Middle frontal gyrus (tissue), 1 donor: ENCODE results near the gene CCDC18.
"Not testable (repeated sequence)": the region's sequence is repeated elsewhere in the genome, so short reads cannot be mapped to it uniquely, and the experiment has no call there.

ENCODE experiments used
- DNase-seq: peaks from one replicate; pipeline ENCODE4 v3.0.0-alpha.2; 2015; ENCODE audit warnings: low spot score; ENCODE audit errors: extremely low spot score

Gene CCDC18

DNA sequence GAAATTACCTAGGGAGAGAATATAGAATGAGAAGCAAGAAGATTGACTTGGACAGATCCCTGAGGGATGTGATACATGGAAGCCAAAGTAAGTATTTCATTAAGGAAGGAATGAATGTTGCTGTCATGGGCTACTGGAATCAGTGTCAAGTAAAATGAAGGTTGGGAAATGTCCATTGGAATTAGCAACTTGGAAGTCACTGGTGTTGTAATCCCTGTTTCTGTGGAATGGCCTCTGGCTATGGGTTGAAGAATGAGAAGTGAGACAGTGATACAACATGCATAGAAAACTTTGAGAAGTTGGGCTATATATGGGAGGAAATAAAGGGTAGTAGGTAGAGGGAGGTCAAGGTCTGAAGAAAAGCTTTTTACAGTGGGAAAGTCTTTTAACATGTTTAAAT, 54.7 kb downstream of the CCDC18 start:
- DNase-seq, result no peak

GRCh38 chr1:93237021-93237420, 56.5 kb downstream of the CCDC18 start:
- DNase-seq, result no peak

- DNase-seq, result no peak
These were observed 57.9 kb downstream of the CCDC18 start for GRCh38 chr1:93238425-93238824.

- DNase-seq, result no peak
These were observed 59.3 kb downstream of the CCDC18 start for GRCh38 chr1:93239863-93240262.

DNA sequence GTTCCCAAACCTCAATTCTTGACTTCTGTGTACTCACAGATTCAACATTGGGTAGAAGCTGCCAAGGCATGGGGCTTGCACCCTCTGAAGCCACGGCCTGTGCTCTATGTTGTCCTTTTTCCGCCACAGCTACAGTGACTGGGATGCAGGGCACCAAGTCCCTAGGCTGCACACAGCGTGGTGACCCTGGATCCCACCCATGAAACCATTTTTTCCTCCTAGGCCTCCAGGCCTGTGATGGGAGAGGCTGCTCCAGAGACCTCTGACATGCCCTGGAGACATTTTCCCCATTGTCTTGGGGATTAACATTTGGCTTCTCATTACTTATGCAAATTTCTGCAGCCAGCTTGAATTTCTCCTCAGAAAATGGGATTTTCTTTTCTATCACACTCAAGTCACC, 62.7 kb downstream of the CCDC18 start:
- not testable (repeated sequence) for DNase-seq

DNA sequence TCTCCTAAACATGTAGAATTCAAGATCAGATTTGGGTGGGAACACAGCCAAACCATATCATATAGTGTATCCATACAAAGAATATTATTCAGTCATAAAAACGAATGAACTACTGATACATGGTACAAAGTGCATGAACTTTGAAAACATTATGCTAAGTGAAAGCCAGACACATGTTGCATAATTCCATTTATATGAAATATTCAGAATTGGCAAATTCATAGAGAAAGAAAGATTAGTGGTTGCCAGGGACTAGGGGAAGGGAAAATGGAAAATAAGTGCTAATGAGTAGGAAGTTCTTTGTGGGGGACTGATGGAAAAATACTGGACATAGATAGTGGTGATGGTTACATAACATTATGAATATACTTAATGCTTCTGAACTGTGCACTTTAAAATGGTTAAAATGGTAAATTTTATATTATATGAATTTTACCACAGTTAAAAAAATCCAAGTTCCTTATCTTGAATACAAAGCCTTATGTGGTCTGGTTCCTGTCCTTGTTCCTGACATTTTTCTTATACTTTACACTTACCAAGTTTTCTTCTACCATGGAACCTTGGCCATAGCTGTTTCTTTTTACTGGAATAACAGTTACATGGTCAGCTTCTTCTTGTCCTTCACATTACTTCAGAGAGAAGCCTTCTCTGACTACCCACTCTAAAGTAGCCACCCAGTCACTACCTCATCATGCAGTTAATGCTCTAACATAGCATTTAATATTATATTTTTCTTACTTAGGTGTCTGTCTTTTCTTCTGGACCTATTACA, 64.0 kb downstream of the CCDC18 start:
- DNase-seq, result no peak

- no peak for DNase-seq
These were observed 71.4 kb downstream of the CCDC18 start for GRCh38 chr1:93251966-93252365.

DNA sequence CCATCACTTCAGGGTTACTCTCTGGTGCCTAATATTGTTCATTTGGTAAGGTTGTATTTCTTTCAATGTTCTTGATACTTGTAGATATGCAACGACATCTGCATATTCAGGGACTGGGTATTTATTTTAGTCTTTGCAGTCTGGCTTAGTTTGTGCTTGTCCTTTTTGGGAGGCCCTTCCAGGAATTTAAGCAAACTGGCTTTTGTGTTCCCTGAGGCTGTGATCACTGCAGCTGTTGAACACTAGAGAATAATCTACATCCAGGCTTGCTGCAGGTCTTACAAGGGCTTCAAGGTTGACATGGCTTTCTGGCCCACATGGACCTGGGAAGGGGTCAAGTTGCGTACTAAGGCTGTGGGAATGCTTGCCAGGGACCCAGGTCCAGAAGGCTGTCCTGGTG, 72.1 kb downstream of the CCDC18 start:
- no peak for DNase-seq

GRCh38 chr1:93253516-93253915, 73.0 kb downstream of the CCDC18 start:
- no peak for DNase-seq

- no peak for DNase-seq
These were observed 74.9 kb downstream of the CCDC18 start for GRCh38 chr1:93255222-93256079.

DNA sequence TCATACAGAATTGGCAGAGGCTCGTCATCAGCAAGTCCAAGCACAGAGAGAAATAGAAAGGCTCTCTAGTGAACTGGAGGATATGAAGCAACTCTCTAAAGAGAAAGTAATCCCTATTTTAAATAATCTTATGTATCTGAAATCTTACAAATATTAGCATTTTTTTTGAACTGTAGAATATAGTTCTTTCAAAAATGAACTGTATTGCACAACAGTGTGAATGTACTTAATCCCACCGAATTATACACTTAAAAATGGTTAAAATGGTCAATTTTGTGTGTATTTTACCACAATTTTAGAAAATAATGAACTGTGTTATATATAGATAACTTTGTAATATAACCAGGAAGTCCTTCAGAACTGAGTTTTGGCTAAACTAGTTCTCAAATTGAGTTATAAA, 75.9 kb downstream of the CCDC18 start:
- no peak for DNase-seq

DNA sequence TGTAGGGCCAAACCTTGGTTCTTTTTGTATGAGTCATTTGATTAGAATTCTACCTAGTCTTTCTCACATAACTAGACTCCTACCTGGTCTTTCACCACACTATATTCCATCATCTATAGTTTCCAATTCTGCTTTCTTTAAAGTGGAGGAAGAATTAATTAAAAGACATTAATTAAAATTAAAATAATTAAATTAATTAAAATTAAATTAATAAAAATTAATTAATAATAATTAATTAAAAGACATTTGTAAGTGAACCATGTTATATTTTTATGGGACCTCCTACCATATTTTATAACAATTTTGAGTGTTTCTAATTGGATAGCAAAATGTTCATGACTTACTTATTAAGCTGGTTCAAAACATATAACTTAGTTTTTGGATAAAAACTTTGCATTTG, 77.4 kb downstream of the CCDC18 start:
- no peak for DNase-seq

- not testable (repeated sequence) for DNase-seq
These were observed 80.2 kb downstream of the CCDC18 start for GRCh38 chr1:93260726-93261125.

DNA sequence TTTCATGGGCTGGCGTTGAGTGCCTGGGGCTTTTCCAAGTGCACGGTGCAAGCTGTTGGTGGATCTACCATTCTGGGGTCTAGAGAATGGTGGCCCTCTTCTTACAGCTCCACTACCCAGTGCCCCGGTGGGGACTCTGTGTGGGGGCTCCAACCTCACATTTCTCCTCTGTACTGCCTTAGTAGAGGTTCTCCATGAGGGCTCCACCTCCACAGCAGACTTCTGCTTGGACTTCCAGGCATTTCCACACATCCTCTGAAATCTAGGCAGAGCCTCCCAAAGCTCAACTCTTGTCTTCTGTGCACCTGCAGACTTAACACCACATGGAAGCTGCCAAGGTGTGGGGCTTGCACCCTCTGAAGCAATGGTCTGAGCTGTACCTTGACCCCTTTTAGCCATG, 82.1 kb downstream of the CCDC18 start:
- no peak for DNase-seq

DNA sequence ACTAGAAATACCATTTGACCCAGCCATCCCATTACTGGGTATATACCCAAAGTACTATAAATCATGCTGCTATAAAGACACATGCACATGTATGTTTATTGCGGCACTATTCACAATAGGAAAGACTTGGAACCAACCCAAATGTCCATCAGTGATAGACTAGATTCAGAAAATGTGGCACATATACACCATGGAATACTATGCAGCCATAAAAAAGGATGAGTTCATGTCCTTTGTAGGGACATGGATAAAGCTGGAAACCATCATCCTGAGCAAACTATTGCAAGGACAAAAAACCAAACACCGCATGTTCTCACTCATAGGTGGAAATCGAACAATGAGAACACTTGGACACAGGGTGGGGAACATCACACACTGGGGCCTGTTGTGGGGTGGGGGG, 88.4 kb downstream of the CCDC18 start:
- not testable (repeated sequence) for DNase-seq

- DNase-seq, result not testable (repeated sequence)
These were observed 94.7 kb downstream of the CCDC18 start for GRCh38 chr1:93275262-93275633.

- no peak for DNase-seq
These were observed 95.2 kb downstream of the CCDC18 start for GRCh38 chr1:93275634-93276295.

DNA sequence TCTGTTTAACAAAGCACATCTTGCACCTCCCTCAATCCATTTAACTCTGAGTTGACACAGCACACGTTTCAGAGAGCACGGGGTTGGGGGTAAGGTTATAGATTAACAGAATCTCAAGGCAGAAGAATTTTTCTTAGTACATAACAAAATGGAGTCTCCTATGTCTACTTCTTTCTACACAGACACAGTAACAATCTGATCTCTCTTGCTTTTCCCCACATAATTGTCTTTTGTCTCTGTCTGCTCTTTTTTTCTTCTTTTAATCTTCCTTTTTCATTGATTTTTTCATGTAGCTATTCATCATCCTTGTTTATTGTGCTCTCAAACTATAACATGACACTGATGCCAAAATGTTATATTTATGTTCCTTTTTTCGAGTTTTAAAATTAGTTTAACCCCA, 97.0 kb downstream of the CCDC18 start:
- not testable (repeated sequence) for DNase-seq

- DNase-seq, result no peak
These were observed 103.0 kb downstream of the CCDC18 start for GRCh38 chr1:93283496-93283895.

DNA sequence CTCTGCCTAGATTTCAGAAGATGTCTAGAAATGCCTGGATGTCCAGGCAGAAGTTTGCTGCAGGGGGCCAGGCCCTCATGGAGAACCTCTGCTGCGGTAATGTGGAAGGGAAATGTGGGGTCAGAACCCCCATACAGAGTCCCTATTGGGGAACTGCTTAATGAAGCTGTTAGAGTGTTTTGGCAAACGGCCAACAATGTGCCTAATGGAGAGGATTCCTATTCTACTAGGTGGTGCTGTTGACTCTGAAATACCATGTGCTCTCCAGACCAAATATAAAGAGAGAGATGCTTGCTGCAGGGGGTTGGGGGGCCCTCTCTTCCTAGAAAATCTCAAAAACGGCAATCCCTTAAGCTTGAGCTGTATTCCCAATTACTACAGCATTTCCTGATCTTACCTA, 108.0 kb downstream of the CCDC18 start:
- no peak for DNase-seq

DNA sequence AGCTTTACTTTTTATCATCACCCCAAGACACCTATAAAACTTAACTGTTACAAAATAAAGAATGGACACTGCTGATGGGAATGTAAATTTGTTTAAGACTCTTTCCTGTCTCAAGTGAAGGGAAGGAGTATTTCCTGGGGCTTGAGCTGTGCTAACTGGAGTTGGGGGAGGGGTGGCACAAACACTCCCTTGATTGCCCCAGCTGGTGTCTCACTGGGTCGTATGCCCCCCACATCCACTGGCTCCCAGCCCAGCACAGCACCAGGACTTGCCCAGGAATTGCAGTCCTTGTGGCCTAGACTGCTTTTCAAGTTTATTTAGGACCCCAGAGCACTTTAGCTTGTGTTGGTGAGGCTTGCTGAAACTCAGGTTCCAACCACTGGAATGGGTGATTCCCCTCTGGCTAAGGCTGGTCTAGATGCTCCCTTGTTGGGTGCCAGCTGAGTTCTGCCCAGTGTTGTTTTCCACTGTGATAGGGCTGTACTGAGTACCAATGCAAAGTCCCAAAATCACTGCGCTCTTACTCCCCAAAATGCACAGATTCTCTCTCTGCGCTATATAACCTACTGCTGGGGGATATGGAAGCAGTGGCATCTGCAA, 116.1 kb downstream of the CCDC18 start:
- no peak for DNase-seq

GRCh38 chr1:93301131-93301530, 120.6 kb downstream of the CCDC18 start:
- no peak for DNase-seq
